NCI-H2227 treated with DMSO at 0.1 percent for 48 hours (cell line): Measurements from ENCODE around the gene SLC38A5.
"Not testable (repeated sequence)": the region's sequence is repeated elsewhere in the genome, so short reads cannot be mapped to it uniquely, and the experiment has no call there.

Experiments used
- DNase-seq: peaks from one replicate; lab custom pipeline; 2025; lab: John Stamatoyannopoulos, UW

Gene SLC38A5

DNA sequence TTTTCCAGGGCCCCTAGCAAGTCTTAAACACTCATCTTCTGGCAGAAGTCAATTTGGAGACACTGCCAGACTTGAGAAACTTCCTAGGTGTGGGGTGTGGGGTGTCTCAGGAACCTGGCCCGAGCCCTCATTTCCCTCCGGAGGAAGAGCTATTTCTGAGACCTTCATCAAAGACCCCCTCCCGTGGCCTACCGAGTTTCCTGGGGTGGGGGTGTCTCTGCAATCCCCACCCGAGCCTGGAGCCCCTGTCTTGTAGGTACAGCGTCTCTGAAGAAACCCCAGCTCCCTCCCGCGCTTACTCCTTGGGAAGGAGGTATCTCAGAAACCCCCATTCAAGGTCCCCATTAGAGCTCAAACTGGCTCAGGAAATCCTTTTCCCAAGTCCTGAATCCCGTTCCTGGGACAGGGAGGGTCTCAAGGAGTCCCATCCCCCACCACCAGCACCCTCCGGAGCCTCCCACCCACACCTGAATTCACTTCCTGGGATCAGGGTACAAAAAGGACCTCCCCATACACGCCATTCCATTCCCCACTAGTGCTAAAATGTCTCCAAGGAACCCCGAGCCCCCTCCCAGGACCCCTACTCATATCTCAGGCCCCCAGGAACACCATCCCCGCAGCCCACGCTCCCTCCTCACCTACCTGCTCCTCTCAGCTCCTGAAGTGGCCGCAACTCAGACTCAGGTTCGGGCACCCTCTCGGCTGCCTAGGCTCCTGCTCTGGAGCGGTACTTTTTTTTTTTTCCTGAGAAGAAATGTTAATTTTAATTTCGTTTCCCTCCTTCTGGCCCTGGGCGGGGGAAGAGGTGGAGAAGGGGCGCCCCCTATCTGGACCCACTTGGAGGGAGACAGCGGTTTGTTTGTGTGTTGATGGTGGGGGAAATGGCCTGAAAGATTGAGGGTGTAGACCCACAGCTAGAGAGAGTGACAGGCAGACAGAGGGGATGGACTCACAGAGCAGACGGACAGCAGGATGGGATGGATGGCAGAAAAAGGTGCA, 1.1 kb downstream of the SLC38A5 start:
- no peak for DNase-seq

DNA sequence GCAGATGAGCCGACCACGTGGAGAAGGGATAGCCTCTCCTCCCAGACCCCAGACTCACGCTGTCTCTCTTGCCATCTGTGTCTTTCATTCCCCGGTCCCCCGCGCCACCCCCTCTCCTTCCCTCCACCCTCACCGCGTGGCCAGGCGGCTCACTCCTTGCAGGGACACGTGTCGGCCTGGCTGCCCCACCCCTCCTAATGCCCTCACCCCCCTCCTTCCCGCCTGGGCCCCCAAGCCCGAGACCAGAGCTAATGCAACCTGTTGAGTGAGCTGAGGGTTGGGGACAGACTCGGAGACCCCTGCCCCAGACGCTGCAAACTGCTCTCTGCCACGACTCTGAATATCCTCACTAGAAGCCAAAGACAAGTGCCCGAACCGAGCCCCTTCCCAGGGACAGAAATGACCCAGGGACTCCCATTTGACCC, 1.8 kb downstream of the SLC38A5 start:
- DNase-seq, result peak; percentile 5

DNA sequence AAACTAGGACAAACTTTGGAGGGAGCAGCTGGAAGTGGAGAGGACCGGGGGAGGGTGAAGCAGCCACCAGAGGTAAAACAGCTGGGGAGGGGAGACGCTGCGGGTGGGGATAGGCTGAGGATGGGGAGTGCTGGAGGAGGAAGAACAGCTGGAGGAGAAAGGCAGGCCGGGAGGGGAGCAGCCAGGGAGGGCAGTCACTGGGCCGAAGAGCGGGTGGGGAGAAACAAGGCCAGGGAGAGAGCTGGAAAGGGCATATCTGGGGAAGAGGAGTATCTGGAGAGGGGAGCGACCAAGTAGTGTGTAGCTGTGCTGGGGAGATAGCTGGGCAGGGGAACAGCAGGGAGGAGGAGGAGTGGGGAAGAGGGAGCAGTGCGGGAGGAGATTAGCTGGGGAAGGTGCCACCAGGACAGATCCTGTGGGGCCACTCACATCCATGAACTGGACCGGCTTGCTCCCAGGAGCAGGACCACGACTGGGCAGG, 2.7 kb downstream of the SLC38A5 start:
- DNase-seq, result no peak

DNA sequence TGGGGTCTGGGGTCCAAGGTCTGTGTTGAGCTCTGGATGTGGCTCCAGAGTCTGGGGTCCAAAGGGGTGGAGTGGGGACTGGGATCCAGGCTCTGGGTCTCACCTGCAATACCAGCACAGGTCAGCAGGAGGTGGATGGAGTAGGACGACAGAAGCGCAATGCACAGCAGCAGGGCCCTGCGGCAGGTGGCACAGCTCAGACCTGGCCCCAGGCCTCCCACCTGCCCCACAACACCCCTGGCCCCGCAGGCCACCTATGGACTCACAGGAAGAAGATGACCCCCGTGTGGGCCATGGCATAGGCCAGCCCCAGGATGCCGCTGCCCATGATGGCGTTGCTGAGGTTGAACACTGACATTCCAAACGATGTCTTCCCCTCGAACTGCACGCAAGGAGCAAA, 3.4 kb downstream of the SLC38A5 start:
- no peak for DNase-seq

DNA sequence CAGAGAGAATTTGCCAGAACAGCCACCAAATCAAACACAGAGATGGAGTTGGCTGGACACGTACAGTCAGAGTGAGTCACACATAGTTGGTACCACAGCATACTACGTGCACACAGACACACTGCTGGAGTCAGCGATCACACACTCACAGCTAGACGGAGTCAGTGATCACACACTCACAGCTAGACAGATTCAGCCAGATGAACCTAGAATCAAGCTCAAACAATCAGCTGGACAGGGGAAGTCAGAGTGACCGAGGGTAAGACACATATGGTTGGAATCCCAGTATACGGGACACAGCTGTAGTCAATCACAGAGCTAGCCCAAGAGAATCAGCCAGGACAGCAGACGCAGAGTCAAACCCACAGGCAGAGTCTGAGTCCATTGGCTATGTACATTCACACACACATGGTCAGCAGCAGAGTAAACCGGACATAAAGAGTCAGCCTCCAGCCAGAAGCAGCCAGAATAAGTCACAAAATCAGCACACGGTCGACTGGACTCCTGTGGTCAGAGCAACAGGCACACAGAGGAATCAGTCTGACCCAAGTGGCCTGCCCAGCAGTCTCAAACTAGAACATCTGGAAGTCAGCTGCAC, 4.6 kb downstream of the SLC38A5 start:
- no peak for DNase-seq

DNA sequence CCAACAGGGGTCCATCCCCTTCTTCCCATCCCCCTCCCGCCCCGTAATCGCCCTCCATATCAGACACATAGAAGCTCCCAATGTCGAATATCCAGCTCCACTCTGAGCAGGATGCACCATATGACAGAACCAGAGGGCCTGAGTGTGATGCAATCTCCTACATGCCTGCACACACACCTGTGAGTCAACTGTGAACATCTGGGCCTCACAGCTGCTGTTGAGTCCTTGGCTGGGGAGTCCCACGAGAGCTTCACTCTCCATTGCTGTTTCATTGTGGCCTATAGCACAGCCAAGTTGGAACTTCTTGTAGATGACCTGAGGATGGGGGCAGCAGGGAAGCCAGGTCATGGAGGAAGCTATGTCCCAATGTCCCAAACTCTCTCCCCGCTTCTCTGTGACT, 8.2 kb downstream of the SLC38A5 start:
- no peak for DNase-seq

DNA sequence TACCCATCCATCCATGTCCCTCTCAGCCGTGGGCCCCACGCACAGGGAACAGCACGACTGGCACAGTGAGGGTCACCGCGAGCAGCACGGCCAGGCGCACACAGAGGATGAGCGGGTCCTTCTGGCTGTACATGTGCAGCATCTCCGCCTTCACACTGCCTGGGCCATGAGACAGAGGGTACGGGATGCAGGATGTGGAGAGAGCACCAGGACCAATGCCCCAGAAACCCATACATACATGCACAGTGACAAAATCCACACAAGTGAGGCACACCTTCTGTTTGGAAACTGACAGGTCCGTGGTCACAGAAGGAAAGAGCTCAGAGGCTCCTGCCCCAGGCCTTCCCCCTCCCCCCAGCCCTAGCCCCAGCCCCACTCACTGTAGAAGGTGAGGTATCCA, 9.5 kb downstream of the SLC38A5 start:
- DNase-seq, result no peak

DNA sequence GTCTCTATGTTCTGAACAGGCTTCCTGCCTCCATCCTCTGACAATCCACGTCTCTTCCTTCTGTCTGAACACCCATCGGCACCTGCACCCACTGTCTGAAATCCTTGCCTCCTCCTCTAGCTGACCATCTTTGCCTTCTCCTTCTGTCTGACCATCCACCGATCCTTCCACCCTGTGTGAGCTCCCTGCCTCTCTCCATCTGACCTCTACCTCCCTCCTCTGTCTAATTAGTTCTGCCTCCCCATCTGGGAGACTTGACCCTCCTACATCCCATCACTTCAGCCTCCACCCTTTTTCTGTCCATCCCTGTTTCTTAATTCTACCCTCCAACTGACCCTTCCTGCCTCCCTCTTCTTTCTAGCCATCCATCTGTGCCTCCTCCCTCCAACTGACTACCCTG, 10.0 kb downstream of the SLC38A5 start:
- no peak for DNase-seq

DNA sequence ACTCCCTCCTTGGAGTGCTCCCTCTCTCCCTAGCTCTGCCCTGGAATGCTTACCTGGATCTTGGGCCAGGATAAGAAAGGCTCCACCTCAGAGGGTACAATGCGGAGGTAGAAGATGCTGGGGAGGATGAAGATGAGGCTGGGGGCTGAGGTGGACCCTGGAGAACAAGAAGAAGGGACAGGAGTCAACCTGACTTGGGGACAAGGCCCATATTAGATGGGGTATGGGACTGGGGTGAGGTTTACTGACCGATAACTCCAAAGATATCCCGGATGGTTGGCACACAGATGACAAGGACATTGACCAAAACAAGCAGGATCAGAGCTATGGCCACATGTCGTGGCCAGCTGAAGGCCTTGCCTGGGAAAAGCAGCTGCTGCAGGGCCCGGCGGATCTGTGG, 10.6 kb downstream of the SLC38A5 start:
- no peak for DNase-seq

DNA sequence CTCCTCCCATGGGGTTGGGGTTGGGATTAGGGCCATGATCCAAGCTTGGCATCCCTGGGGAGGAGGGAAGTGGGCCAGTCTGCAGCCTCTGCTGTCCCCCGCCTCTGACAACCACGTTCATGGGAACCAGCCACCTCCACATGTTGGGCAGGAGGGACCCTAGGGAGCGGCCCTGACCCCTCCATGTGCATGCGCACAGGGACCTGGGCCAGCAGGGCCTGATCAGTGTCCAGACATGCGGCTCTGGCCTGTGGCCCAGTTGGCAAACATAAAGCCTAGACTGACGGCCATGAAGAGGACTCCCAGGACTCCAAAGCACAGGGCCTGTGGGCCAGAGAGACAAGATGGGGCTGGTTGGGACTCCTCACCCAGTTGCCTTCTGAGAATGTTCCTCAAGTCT, 11.3 kb downstream of the SLC38A5 start:
- no peak for DNase-seq

DNA sequence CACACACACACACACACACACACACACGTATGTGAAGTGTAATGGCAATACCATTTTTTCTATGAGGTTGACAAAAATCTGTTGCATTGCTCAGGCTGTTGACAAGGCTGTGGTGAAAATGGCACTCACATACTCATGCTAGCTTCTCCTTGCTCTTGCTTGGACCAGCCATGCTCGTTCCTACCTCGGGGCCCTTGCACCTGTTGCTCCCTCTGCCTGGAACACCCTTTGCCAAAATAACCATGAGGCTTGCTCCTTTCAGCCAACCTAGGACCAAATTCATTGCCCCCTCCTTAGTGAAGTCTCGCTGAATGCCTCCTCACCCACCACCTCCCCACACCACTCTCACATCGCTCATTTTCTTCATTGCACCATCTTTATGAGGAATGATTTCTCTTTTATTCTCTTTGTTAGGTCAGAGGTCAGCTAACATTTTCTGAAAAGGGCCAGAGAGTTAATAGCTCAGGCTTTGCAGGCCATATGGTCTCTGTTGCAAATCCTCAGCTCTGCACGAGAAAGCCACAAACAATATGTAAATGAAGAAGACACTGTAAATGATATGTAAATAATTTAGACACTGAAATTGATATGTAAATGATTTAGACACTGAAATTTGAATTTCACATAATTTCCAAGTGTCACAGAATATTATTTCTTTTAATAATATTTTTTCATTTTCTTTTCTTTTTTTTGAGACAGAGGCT, 13.3 kb downstream of the SLC38A5 start:
- DNase-seq, result no peak

DNA sequence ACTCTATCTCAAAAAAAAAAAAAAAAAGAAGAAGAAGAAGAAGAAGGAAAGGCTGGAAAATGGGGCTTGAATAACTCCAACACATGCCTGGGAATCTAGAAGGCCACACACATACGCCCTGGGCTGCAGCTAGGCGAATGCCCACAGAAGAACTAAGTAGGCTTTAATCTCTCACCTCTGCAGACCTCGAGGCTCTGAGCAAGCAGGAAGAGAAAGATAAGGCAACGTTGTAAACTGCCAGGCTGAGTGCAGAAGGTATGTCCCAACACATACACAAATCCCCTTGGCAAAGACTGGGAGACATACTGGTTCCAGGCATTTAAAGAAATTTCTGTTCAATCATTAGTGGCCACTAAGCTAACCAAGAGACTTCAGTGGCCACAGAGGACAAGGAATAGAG, 18.4 kb downstream of the SLC38A5 start:
- DNase-seq, result no peak

DNA sequence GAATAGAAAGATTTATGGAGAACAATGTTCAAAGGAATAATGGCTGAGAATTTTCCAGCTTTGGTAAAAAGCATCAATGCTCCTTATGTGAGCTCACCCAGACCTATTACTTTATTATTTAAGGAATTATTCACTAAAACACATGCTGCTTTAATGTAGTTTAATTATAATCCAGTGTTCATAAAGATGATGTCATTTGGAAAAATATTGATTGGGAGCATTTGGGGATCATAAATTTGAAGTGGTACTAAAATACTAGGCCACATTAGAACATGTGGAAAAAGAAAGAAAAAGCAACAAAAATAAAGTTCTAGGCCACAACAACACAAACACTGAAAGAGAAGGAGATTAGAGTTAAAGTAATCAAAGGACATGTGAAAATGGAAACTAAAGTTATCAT, 20.0 kb downstream of the SLC38A5 start:
- DNase-seq, result no peak

DNA sequence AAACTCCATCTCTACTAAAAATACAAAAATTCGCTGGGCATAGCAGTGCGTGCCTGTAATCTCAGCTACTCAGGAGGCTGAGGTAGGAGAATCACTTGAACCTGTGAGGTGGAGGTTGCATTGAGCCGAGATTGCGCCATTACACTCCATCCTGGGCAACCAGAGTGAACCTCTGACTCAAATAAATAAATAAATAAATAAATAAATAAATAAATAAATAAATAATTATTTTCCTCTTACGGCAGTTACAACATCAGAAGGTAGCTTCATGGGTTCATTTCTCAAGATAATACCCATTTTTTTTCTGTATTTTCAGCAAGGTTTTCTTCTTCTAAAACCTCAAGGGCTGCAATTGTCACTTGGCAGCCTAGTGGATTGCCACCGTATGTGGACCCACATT, 22.9 kb downstream of the SLC38A5 start:
- not testable (repeated sequence) for DNase-seq

DNA sequence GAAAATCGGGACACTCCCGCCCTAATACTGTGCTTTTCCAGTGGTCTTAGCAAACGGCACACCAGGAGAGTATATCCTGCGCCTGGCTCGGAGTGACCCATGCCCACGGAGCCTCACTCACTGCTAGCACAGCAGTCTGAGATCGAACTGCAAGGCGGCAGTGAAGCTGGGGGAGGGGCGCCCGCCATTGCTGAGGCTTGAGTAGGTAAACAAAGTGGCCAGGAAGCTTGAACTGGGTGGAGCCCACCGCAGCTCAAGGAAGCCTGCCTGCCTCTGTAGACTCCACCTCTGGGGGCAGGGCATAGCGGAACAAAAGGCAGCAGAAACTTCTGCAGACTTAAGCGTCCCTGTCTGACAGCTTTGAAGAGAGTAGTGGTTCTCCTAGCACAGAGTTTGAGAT, 36.3 kb downstream of the SLC38A5 start:
- not testable (repeated sequence) for DNase-seq

DNA sequence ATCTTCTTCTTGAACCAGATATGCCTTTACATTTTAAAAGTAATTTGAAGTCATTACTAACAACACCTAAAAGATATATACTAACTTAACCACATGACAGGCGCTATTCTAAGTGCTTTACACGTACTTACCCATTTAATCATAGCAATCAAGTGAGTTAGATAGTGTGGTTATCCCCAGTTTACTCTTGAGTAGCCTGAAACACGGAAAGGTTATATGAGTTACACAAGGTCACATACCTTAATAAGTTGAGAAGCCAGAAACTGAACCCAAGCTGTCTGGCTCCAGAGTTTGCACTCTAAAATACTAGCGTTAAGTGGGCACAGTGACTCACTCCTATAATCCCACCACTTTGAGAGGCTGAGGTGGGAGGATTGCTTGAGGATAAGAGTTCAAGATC, 39.9 kb downstream of the SLC38A5 start:
- DNase-seq, result not testable (repeated sequence)

DNA sequence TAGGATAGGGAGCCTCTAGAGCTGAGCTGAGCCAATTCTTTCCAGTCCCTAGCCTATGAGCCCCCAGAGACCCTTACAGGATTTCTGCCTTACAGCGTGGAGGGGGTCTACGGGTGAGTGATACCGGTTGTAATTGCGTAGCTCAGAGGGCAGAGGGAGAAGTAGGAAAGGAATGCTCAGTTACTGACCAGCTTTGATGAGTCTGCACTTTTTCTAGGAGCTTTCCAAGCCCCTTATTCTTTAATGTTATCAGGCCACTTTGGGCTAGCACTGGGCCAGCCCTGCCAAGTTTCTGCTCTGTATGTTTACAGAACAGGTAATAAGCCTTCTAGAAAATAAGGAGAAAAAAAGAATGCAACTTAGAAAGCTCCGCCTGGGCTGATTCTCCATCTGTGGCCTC, 40.5 kb downstream of the SLC38A5 start:
- DNase-seq, result not testable (repeated sequence)

DNA sequence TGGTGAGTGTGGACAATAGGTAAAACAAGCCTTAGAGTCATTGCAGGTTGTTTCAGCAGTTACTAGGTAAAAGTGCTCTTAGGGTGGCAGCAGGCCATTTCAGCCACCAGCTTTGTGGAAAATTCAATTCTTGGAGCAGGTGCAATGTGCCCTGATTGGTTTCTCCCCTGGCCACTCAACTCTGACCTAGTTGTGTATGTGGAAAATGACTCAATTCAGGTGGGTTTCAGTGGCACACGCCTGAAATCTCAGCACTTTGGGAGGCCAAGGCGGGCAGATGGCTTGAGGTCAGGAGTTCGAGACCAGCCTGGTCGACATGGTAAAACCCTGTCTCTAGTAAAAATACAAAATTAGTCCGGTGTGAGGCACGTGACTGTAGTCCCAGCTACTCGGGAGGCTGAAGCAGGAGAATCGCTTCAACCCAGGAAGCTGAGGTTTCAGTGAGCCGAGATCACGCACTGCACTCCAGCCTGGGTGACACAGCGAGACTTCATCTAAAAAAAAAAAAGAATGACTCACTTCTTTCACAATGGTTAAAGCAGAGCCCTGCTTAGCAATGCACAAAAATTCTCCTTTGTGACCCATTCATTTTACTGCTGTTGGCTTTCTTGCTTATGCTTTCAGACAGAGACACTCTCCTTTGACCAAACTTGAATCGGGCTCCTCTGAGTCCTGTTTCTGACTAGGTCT, 42.9 kb downstream of the SLC38A5 start:
- not testable (repeated sequence) for DNase-seq

DNA sequence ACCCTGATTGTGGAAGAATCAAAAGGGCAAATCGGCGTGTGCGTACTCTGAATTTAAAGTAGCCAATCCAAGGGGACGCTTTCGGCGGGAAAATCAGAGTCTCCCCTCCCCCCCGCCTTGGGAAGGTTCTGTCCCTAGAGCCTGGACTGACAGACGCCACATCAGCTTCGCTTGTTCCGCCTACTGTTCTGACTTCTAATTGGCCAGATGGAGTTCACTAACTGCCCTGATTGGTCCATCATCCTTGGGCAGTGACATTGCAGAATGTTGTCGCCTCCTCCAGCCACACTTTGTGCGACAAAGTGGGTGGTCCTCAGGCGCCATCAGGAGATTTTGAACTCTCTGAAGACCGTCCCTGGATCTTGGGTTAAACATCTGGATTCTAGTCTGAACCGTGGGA, 58.2 kb downstream of the SLC38A5 start, which contains the start of gene SSX4B:
Gene SSX4B, minus strand, starts transcription at position 101 of the 400 bp plus-strand sequence. CDS start 588 bp downstream, outside the sequence.
- DNase-seq, result not testable (repeated sequence)
